ENCODE results near the gene BMP7.

BMP7 gene

DNA sequence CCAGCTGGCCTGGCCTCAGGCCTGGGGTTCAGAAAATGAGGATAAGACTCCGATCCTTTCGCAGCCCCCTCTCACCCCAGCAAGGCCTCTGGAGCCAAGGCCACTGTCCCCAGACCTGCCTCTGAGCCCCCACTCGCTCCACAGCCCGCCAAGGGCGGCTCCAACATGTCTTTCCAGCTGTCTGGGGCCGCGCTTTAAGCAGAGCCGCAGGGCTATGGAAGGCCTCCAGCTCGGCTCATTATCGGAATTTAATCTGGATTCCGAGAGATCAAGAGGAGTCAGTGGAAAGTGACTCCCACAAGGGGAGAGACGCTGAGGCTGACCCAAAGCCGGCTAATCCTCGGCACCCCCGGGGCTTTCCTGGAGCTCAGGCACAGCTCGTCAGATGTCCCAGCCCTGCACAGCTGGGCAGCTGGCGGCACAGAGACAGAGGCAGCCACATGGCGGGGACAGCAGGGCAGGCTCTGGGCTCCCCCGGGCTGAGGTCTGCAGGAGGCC lies 41.8 kb downstream of the BMP7 start:
- no peak for DNase-seq

GRCh38 chr20:57223648-57224489 lies 42.6 kb downstream of the BMP7 start:
- no peak for DNase-seq

DNA sequence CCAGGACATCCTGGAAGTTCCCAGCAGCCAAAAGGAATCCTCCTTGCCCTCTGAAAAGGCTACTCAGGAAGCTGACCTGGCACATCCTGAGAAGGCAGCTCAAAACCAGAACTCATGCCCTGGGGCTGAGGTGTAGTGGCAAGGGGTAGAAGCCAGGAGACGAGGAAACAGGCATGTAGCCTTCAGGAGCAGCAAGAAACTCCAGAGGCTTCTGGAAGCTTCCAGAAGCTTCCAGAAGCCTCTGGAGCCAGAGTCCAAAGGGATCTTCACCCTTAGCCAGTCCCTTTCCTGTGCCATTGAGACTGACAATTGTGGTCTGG lies 43.9 kb downstream of the BMP7 start:
- DNase-seq, result no peak

DNA sequence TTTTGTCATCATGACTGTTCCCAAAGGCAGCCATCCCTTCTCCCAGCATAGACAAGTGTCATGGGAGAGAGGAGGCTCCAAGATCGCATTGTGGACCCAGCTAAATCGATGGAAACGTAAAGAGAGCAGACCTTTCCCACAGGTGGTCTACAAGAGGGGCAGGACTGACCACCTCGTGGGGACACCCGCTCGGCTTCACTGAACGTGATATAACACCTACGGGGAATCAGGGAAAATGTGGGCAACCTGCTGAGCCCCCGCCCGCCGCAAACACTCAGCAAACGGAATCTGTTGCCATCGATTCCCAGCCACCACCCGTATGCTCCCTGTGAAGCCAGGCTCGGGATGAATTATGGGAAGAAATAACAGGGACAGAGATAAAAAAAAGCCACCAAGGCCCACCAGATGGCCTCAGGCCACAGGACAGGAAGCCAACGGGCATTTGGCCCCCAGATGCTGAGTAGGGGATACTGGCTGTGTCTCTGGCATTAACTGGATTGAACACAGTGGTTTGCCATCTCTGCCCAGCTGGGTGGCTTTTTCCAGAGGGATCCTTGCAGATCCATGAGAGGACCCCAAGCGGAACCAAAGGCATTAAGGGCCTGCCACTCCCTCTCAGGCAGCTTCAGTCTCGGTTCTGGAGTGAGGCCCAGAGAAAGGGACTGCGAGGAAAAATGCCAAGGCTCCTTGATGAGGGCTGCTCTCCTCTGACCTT lies 44.4 kb downstream of the BMP7 start:
- DNase-seq, result no peak

DNA sequence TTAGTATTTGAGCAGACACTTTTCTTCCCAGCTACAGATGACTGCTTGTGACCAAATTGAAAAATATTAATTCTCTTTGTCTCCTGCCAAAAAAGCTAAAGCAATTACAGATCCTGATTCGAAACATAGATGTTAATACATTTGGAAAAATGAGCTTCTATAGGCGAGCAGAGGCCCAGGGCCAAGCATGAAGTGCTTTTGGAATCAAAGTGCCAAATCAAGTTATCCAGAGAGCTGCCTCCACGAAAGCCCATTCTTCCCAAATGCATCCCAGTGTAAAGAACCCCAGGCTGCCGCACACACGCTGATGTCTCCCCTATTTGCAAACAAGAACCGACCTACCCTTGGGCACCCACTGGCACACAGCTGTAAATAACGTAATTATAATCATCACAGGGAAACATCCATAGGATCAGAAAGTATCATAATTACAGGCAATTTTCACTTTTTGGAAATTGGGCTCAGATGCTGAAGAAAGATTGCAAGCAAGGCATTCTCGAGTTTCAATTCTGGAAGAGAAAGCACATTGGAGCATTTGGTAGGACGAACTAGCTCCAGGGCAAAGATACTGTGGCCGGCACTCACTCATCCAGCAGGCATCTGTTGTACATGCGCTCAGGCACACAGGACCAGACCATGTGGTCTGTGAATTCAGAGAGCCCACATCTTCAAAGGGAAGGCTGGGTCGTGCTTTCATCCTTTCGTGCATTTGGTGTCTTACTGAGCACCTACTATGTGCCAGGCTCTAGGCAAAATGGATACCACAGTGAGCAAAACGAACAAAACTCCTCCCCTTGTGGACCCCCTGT lies 45.9 kb downstream of the BMP7 start:
- no peak for DNase-seq

- no peak for DNase-seq
Observed at GRCh38 chr20:57219071-57219677, 47.3 kb downstream of the BMP7 start.

DNA sequence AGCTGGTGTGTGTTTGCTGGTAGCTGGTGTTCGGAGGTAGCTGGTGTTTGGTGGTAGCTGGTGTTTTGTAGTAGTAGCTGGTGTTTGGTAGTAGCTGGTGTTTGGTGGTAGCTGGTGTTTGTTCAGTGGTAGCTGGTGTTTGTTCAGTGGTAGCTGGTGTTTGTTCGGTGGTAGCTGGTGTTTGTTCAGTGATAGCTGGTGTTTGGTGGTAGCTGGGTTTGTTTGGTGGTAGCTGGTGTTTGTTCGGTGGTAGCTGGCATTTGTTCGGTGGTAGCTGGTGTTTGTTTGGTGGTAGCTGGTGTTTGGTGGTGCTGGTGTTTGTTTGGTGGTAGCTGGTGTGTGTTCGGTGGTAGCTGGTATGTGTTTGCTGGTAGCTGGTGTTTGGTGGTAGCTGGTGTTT lies 48.0 kb downstream of the BMP7 start:
- no peak for DNase-seq

- no peak for DNase-seq
Observed at GRCh38 chr20:57217802-57218201, 48.6 kb downstream of the BMP7 start.

DNA sequence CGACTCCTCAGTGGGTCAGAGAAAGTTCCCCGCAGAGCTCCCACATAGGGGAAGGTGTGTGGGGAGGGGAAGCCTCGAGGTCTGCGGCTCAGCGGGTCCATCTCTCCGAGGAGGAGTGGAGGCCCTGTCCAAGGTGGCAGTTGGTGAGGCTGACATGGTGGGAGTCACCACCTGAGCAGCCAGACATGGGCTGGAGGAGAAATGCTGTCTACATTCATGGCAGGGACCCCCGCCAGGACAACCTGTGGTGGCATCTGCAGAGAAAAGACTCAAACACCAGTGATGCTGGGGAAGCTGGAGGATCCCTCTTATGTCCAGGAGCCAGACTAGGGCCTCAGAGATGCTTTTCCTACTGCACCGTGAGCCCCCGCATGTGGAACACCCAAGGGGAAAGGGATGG lies 49.8 kb downstream of the BMP7 start:
- DNase-seq, result no peak

GRCh38 chr20:57215826-57216471 lies 50.5 kb downstream of the BMP7 start:
- DNase-seq, result no peak

DNA sequence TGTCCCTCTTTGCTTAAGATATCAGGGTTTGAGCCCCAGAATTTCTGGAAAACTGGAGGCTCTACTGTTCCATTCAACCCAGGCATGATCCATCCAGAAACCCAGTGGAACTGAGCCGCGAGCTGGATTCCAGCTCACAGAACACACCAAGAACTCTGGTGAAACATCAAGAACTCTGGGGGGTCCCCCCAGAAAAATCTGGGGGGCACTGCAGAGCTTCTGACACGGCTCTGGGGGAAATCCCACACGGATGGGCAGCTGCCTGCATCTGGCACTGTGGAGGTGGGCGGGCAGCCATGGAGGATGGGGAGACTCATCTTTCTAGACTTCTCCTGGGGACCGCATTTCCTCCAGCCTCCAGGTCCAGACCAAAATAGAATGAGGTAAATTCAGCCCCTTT lies 51.0 kb downstream of the BMP7 start:
- DNase-seq, result no peak

- DNase-seq, result no peak
Observed at GRCh38 chr20:57214948-57215347, 51.5 kb downstream of the BMP7 start.

DNA sequence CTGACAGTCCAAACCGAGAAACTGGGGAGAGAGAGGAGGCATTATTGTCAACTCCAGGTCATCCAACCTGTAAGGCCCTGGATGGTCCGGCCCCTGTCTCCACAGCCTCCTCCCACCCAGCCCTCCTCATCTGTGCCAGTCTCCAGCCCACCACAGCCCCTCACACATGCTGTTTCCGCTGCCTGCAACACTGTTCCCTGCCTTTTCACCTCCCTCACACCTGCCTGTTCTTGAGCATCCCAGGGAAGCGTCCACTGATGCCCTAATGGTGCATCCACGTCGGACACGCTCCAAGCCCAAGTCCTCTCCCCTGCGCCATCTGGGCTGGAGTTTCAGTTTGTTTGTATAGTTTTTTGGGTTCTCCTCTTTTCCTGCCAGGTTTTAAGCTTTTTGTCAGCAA lies 52.0 kb downstream of the BMP7 start:
- DNase-seq, result no peak

GRCh38 chr20:57213924-57214323 lies 52.5 kb downstream of the BMP7 start:
- DNase-seq, result no peak

- DNase-seq, result no peak
Observed at GRCh38 chr20:57213291-57213690, 53.1 kb downstream of the BMP7 start.

DNA sequence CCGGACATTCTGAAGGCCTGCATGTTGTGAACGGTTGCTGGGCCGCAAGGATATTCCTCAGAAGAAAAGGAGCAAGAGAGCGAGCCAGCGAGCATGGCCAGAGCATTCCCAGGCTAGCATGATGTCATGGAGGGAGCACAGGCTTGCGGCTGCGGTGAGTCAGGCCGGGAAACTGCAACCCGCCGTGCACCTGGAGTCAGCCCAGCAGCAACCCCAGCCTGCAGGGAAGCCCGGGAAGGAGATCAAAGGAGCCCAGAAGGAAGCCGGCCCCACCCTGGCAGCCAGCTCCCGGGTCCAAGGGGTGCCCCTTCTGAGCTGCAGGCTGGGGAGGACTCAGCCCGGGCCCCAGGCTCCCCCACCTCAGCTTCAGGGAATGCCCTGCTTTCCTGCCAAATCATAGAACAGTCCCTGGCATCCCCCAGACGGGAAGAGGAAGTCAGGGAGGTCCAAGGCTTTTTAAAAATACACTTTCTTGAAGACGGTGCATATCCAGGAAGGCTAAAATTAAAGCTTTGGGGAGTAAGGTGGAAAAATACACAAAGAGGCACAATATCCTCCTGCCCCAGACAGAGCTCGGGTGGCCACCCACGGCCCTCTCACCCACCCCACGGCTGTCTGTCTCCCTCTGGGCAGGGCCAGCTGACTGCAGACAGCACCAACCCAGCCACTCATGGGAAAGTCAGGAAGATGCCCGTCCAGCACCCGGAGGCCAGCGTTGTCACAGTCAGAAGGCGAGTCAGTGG lies 53.7 kb downstream of the BMP7 start:
- no peak for DNase-seq

- no peak for DNase-seq
Observed at GRCh38 chr20:57211908-57212533, 54.4 kb downstream of the BMP7 start.

- DNase-seq, result no peak
Observed at GRCh38 chr20:57211406-57211805, 55.0 kb downstream of the BMP7 start.

DNA sequence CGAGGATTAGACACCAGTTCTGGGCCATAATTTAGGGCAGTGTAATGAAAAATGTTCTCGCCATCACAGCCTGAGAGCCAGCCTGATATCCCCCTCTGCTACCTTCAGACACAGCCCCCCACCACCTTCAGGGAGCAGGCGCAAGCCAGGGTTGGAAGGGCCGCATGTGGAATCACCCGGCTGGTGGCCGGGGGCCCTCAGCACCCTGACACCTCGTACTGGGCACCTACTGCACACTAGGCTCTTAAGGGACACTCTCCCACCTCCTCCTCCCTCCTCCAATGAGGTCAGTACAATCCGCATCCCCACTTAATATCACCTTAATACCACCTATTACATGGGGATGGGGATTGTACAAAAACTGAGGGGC lies 55.5 kb downstream of the BMP7 start:
- no peak for DNase-seq

DNA sequence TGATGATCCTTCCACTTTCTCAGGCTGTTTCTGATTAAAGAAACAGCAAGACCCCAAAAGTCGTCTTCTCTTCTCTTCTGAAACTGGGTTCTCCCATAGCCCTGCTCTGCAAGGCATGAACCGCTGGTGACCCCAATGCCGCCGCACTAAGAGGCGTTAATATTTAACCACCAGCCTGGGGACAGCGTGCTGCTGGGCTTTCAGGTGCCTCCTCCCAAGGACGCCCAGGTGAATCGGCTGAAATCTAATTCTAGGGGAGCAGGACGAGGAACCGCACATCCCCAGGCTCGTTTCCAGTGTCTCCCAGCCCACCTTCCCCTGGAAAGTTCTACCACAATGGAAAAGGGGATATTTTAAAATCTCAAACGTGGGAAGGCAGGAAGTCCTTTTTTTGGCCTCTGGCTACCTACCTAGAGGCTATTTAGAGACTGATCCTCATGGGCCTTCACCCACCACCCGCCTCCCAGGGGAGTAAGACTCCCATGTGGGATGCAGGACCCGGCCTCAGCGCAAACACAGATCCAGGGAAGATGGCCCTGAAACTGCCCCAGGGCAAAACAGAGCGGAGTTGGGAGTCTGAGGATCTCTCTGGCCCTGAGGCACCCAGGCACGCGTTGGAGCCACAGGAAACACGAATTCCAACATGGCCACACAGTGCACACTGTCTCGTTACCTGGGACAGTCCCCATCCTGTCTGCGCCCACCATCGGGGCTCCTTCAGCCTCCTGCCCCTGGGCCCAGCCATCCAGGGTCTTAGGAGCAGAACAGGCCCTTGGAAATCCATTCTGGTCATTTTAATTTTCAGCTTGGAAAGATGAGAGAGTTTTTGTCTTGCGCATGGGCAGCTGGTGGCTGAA lies 56.2 kb downstream of the BMP7 start:
- DNase-seq, result no peak

All from NCI-H2029 treated with DMSO at 0.1 percent for 48 hours (cell line).